HL-60/S4 (cell line): Measurements from ENCODE around the gene TMCC2.

ENCODE experiments used
- in situ Hi-C: fragments of 300-500 bp; cut with MboI; formaldehyde crosslinking; loops from 2 replicates; pipeline ENCODE4 v1.14.3; 2022; ENCODE audit warnings: low sequenced_read_pairs

Gene TMCC2

GRCh38 chr1:205258261-205258691, 30.5 kb downstream of the TMCC2 start:
- in situ Hi-C loops: no loop called here

GRCh38 chr1:205258719-205259118, 31.0 kb downstream of the TMCC2 start:
- in situ Hi-C loops: no loop called here

- in situ Hi-C loops: no loop called here
These were observed 31.6 kb downstream of the TMCC2 start for GRCh38 chr1:205259324-205259832.

- in situ Hi-C loops: loop anchor here (10.0 kb wide), 1 partner anchor 275 kb away; no protein-coding TSS in a partner anchor
These were observed 32.3 kb downstream of the TMCC2 start for GRCh38 chr1:205259998-205260397.

GRCh38 chr1:205260948-205261732, 33.4 kb downstream of the TMCC2 start:
- in situ Hi-C loops: loop anchor here (10.0 kb wide), 1 partner anchor 276 kb away; no protein-coding TSS in a partner anchor

GRCh38 chr1:205261946-205262691, 34.4 kb downstream of the TMCC2 start:
- in situ Hi-C loops: loop anchor here (10.0 kb wide), 1 partner anchor 277 kb away; no protein-coding TSS in a partner anchor

GRCh38 chr1:205262731-205263171, 35.0 kb downstream of the TMCC2 start:
- in situ Hi-C loops: loop anchor here (10.0 kb wide), 1 partner anchor 278 kb away; no protein-coding TSS in a partner anchor

- in situ Hi-C loops: loop anchor here (10.0 kb wide), 1 partner anchor 279 kb away; no protein-coding TSS in a partner anchor
These were observed 35.9 kb downstream of the TMCC2 start for GRCh38 chr1:205263580-205264190.

GRCh38 chr1:205266611-205267305, 39.0 kb downstream of the TMCC2 start:
- in situ Hi-C loops: loop anchor here (10.0 kb wide), 1 partner anchor 282 kb away; no protein-coding TSS in a partner anchor

- in situ Hi-C loops: loop anchor here (10.0 kb wide), 1 partner anchor 283 kb away; no protein-coding TSS in a partner anchor
These were observed 39.7 kb downstream of the TMCC2 start for GRCh38 chr1:205267306-205267902.

- in situ Hi-C loops: loop anchor here (10.0 kb wide), 1 partner anchor 284 kb away; no protein-coding TSS in a partner anchor
These were observed 41.3 kb downstream of the TMCC2 start for GRCh38 chr1:205268846-205269680.

- in situ Hi-C loops: loop anchor here (10.0 kb wide), 1 partner anchor 285 kb away; no protein-coding TSS in a partner anchor
These were observed 42.0 kb downstream of the TMCC2 start for GRCh38 chr1:205269711-205270110.

GRCh38 chr1:205270271-205270670, 42.5 kb downstream of the TMCC2 start:
- in situ Hi-C loops: no loop called here

GRCh38 chr1:205270764-205271163, 43.0 kb downstream of the TMCC2 start:
- in situ Hi-C loops: no loop called here

GRCh38 chr1:205271277-205271676, 43.5 kb downstream of the TMCC2 start:
- in situ Hi-C loops: no loop called here

GRCh38 chr1:205271745-205272144, 44.0 kb downstream of the TMCC2 start:
- in situ Hi-C loops: no loop called here

- in situ Hi-C loops: no loop called here
These were observed 44.8 kb downstream of the TMCC2 start for GRCh38 chr1:205272536-205272935.

- in situ Hi-C loops: no loop called here
These were observed 45.8 kb downstream of the TMCC2 start for GRCh38 chr1:205273551-205273982.
